ENCODE measurements around the gene CCNB1.

GRCh38 chr5:69170495-69170894 is 3.5 kb downstream of the CCNB1 start:
- TF ChIP-seq REST (IDR thresholded peaks at IDR 0.05; ENCODE audit: low read depth), result no peak
- no peak for TF ChIP-seq YY1 (IDR thresholded peaks at IDR 0.05; ENCODE audit: low read depth)
- TF ChIP-seq NFIC (IDR thresholded peaks at IDR 0.05), result no peak
- no peak for TF ChIP-seq CEBPB (IDR thresholded peaks at IDR 0.05)
- no peak for TF ChIP-seq EP300 (IDR thresholded peaks at IDR 0.05; ENCODE audit: borderline replicate concordance)
- TF ChIP-seq CREB1 (IDR thresholded peaks at IDR 0.05; ENCODE audit: low read depth), result no peak
- TF ChIP-seq TCF12 (IDR thresholded peaks at IDR 0.05; ENCODE audit: low read depth), result no peak
- no peak for TF ChIP-seq TAF1 (IDR thresholded peaks at IDR 0.05; ENCODE audit: low read depth)
- no peak for TF ChIP-seq RAD21 (IDR thresholded peaks at IDR 0.05; ENCODE audit: low read depth)

All from Ishikawa (cell line).